CD14-positive monocyte (primary cell): ENCODE results near the gene LIPG. TPM values are rescaled to one million over a fixed set of nuclear protein-coding genes. Genes with fewer than 3 reads are reported as not detected.

Source experiments
- DNase-seq, 3 donors: peaks; one replicate each; pipeline ENCODE4 v3.0.0-alpha.2; 2011 to 2022
- H2AFZ ChIP-seq: 2 replicates; pipeline ENCODE4 v1.6.0; 2012; ENCODE audit warnings: mild to moderate bottlenecking, low read depth, low read length, inconsistent platforms; ENCODE audit not compliant: insufficient read depth, poor library complexity, severe bottlenecking
- H3K27ac ChIP-seq, 2 donors: 1 replicate in 1 of 2; 2 replicates in 1 of 2; pipeline ENCODE4 v1.5.1; 2012 to 2013; ENCODE audit warnings: low read length in 2 of 2, control low read depth in 1 of 2, inconsistent platforms in 1 of 2, low read depth in 1 of 2, mild to moderate bottlenecking in 1 of 2
- H3K27me3 ChIP-seq, 2 donors: one replicate each; pipeline versions ENCODE4 v1.6.0 to v1.6.1; 2011 to 2013; ENCODE audit warnings: low read length in 2 of 2; ENCODE audit not compliant: control insufficient read depth in 2 of 2, insufficient read depth in 2 of 2
- H3K36me3 ChIP-seq, 2 donors: replicated peaks in 1 of 2; 1 replicate in 1 of 2; 2 replicates in 1 of 2; pipeline versions ENCODE4 v1.5.1 to v1.6.1; 2012 to 2013; ENCODE audit warnings: low read length in 2 of 2, control low read depth in 1 of 2, inconsistent platforms in 1 of 2, mild to moderate bottlenecking in 1 of 2; ENCODE audit not compliant: insufficient read depth in 2 of 2, control insufficient read depth in 1 of 2
- H3K4me1 ChIP-seq, 2 donors: 1 replicate in 1 of 2; 2 replicates in 1 of 2; pipeline versions ENCODE4 v1.5.1 to v1.6.1; 2012 to 2013; ENCODE audit warnings: low read length in 2 of 2, control low read depth in 1 of 2, inconsistent platforms in 1 of 2, mild to moderate bottlenecking in 1 of 2, moderate library complexity in 1 of 2; ENCODE audit not compliant: insufficient read depth in 2 of 2, control insufficient read depth in 1 of 2
- H3K4me2 ChIP-seq: replicated peaks from 2 replicates; pipeline ENCODE3; 2012; ENCODE audit warnings: low read length, moderate library complexity, mild to moderate bottlenecking; ENCODE audit not compliant: poor library complexity, severe bottlenecking; ENCODE audit errors: extremely low read depth
- H3K4me3 ChIP-seq, 3 experiments: fragments of 200-600 bp in 1 of 3; sonication (generic) in 1 of 3; replicated peaks in 1 of 3; 1 replicate in 2 of 3; 2 replicates in 1 of 3; pipeline ENCODE4 v1.5.1; 2011 to 2013; ENCODE audit warnings: low read length in 3 of 3, mild to moderate bottlenecking in 3 of 3, control low read depth in 2 of 3, low read depth in 2 of 3, inconsistent platforms in 1 of 3, moderate library complexity in 1 of 3
- H3K79me2 ChIP-seq: 2 replicates; pipeline ENCODE4 v1.6.0; 2012; ENCODE audit warnings: mild to moderate bottlenecking, control low read depth, inconsistent platforms, low read length, moderate library complexity; ENCODE audit not compliant: insufficient read depth
- H3K9ac ChIP-seq: 2 replicates; pipeline ENCODE4 v1.6.0; 2017; ENCODE audit warnings: low read length, mild to moderate bottlenecking; ENCODE audit not compliant: insufficient read depth, poor library complexity, severe bottlenecking
- H3K9me3 ChIP-seq, 2 donors: replicated peaks in 1 of 2; 1 replicate in 1 of 2; 2 replicates in 1 of 2; pipeline versions ENCODE4 v1.5.1 to v1.6.1; 2012 to 2013; ENCODE audit warnings: low read length in 2 of 2, control low read depth in 1 of 2; ENCODE audit not compliant: control insufficient read depth in 1 of 2, insufficient read depth in 1 of 2
- H4K20me1 ChIP-seq: 2 replicates; pipeline ENCODE4 v1.6.0; 2012; ENCODE audit warnings: mild to moderate bottlenecking, low read length, control low read depth, moderate library complexity; ENCODE audit not compliant: insufficient read depth
- H3K27ac Mint-ChIP-seq, 7 donors: one replicate each; pipeline ENCODE4 v1.8.0; 2020; ENCODE audit warnings: mild to moderate bottlenecking in 7 of 7, mixed read lengths in 7 of 7, moderate library complexity in 6 of 7, inconsistent platforms in 2 of 7
- H3K27me3 Mint-ChIP-seq, 3 donors: one replicate each; pipeline ENCODE4 v1.8.0; 2021 to 2022; ENCODE audit warnings: low read depth in 3 of 3, mild to moderate bottlenecking in 3 of 3, mixed read lengths in 3 of 3, moderate library complexity in 3 of 3, inconsistent platforms in 1 of 3
- H3K36me3 Mint-ChIP-seq, 2 donors: one replicate each; pipeline ENCODE4 v1.8.0; 2020; ENCODE audit warnings: mixed read lengths in 2 of 2, inconsistent platforms in 1 of 2, mild to moderate bottlenecking in 1 of 2
- H3K4me1 Mint-ChIP-seq: one replicate; pipeline ENCODE4 v1.8.0; 2020; ENCODE audit warnings: mild to moderate bottlenecking, mixed read lengths
- H3K4me3 Mint-ChIP-seq, 2 donors: one replicate each; pipeline ENCODE4 v1.8.0; 2020; ENCODE audit warnings: mild to moderate bottlenecking in 2 of 2, mixed read lengths in 2 of 2, moderate library complexity in 1 of 2
- H3K9me3 Mint-ChIP-seq, 7 donors: one replicate each; pipeline ENCODE4 v1.8.0; 2020 to 2022; ENCODE audit warnings: mixed read lengths in 7 of 7, mild to moderate bottlenecking in 6 of 7, moderate library complexity in 6 of 7, inconsistent platforms in 2 of 7
- CTCF ChIP-seq: fragments of 200-600 bp; IDR thresholded peaks from one replicate; pipeline ENCODE4 v1.8.0; 2022; ENCODE audit warnings: antibody characterized with exemption, mild to moderate bottlenecking
- WGBS: methylation state at CpG from one replicate; pipeline ENCODE4 v1.1.5; 2013; ENCODE audit warnings: missing lambda C conversion rate; ENCODE audit not compliant: insufficient coverage; 5-methylcytosine and 5-hydroxymethylcytosine counted together
- intact Hi-C, 2 donors: fragments of 100-400 bp; cut with micrococcal nuclease; formaldehyde crosslinking; loops; one replicate each; pipeline versions ENCODE4 v1.15.0 to v1.15.1; 2023
- polyA plus RNA-seq, 3 donors: library from polyadenylated mRNA; depleted of rRNA in 1 of 3; unstranded in 2 of 3; stranded (reverse) in 1 of 3; fragments of 300-500 nt in 2 of 3; fragments of >200 nt in 1 of 3; fragmentation: Illumina TruSeq in 2 of 3; gene quantifications; 1 replicate in 2 of 3; 2 replicates in 1 of 3; pipeline ENCODE4 v1.2.3, GENCODE V29; 2012 to 2021

Gene LIPG
- polyA plus RNA-seq, 3 donors = not detected

- peaks cover 1 to 5% (median 2%) of the 10 kb centered on the region in 3 donors for H3K27me3 Mint-ChIP-seq
- Histone ChIP-seq H4K20me1 (no peaks in the 10 kb centered on the region), H3K27ac (no peak overlapping the region), H3K9ac (no peak overlapping the region), H3K4me3 (no peak overlapping the region), H3K79me2 (no peaks in the 10 kb centered on the region), H2AFZ (no peak overlapping the region), H3K4me2 (no peak overlapping the region), H3K4me1 (no peaks in the 10 kb centered on the region), H3K36me3 (no peaks in the 10 kb centered on the region), H3K27me3 (no peaks in the 10 kb centered on the region), H3K9me3 (no peaks in the 10 kb centered on the region)
- 92% methylated on average over 5 of the region's 10 CpGs for WGBS
- no peak for TF ChIP-seq CTCF
- intact Hi-C loops = no loop called here
- DNase-seq = no peak
- H3K36me3 Mint-ChIP-seq = no peaks in the 10 kb centered on the region
- no peaks in the 10 kb centered on the region for H3K9me3 Mint-ChIP-seq
- H3K4me3 Mint-ChIP-seq = no peak overlapping the region
- H3K27ac Mint-ChIP-seq = no peak overlapping the region
- H3K4me1 Mint-ChIP-seq = no peaks in the 10 kb centered on the region
These were observed 42.5 kb upstream of the LIPG start for GRCh38 chr18:49519101-49519971.

- no peak overlapping the region for H3K27ac Mint-ChIP-seq
- no peaks in the 10 kb centered on the region for H3K4me1 ChIP-seq
- H3K27ac ChIP-seq = no peak overlapping the region
- H3K9me3 Mint-ChIP-seq = no peaks in the 10 kb centered on the region
- no peaks in the 10 kb centered on the region for H3K36me3 Mint-ChIP-seq
- no peaks in the 10 kb centered on the region for H3K36me3 ChIP-seq
- H3K9ac ChIP-seq = no peak overlapping the region
- H3K4me2 ChIP-seq = no peak overlapping the region
- TF ChIP-seq CTCF = no peak
- H2AFZ ChIP-seq = no peak overlapping the region
- no peaks in the 10 kb centered on the region for H4K20me1 ChIP-seq
- H3K79me2 ChIP-seq = no peaks in the 10 kb centered on the region
- peaks cover 2 to 5% (median 3%) of the 10 kb centered on the region in 3 donors for H3K27me3 Mint-ChIP-seq
- H3K4me3 ChIP-seq = no peak overlapping the region
- H3K4me1 Mint-ChIP-seq = no peaks in the 10 kb centered on the region
- 94% methylated on average over 2 of the region's 2 CpGs for WGBS
- H3K27me3 ChIP-seq = no peaks in the 10 kb centered on the region
- DNase-seq = no peak
- H3K9me3 ChIP-seq = no peaks in the 10 kb centered on the region
- intact Hi-C loops = no loop called here
- H3K4me3 Mint-ChIP-seq = no peak overlapping the region
These were observed 41.2 kb upstream of the LIPG start for GRCh38 chr18:49520661-49521145.
